HG03159 (cell line): ENCODE data around the gene PREPL.
"Not testable (repeated sequence)": the region's sequence is repeated elsewhere in the genome, so short reads cannot be mapped to it uniquely, and the experiment has no call there.

Source experiments
- ATAC-seq: cut with Tn5 transposase; IDR thresholded peaks from one replicate; pipeline ENCODE4 v1.9.1; 2021; ENCODE audit warnings: mild to moderate bottlenecking, moderate library complexity; ENCODE audit not compliant: unreplicated experiment

Gene PREPL

GRCh38 chr2:44361330-44362206, at the start of gene PREPL, which contains the start of gene CAMKMT:
Gene PREPL, minus strand, starts transcription at chr2:44361494. Its CDS starts 15,152 bp downstream, at chr2:44346342.
Gene CAMKMT, plus strand, starts transcription at chr2:44361947.
- peak; percentile 72 for ATAC-seq

GRCh38 chr2:44398243-44398897, 37.1 kb upstream of the PREPL start:
- no peak for ATAC-seq

GRCh38 chr2:44397447-44398175, 36.3 kb upstream of the PREPL start:
- ATAC-seq: no peak

GRCh38 chr2:44392338-44392943, 31.1 kb upstream of the PREPL start:
- ATAC-seq: no peak

- ATAC-seq: no peak
Measured at GRCh38 chr2:44389895-44390294, 28.6 kb upstream of the PREPL start.

GRCh38 chr2:44388877-44389276, 27.6 kb upstream of the PREPL start:
- ATAC-seq: no peak

- ATAC-seq: not testable (repeated sequence)
Measured at GRCh38 chr2:44385226-44385625, 23.9 kb upstream of the PREPL start.

- ATAC-seq: no peak
Measured at GRCh38 chr2:44377486-44377885, 16.2 kb upstream of the PREPL start.

- ATAC-seq: no peak
Measured at GRCh38 chr2:44372246-44372645, 11.0 kb upstream of the PREPL start.

GRCh38 chr2:44371445-44371844, 10.2 kb upstream of the PREPL start:
- no peak for ATAC-seq

GRCh38 chr2:44369392-44369791, 8.1 kb upstream of the PREPL start:
- ATAC-seq: no peak

GRCh38 chr2:44367591-44367990, 6.3 kb upstream of the PREPL start:
- ATAC-seq: no peak

GRCh38 chr2:44364604-44365003, 3.3 kb upstream of the PREPL start:
- no peak for ATAC-seq

GRCh38 chr2:44362207-44363015, 1.1 kb upstream of the PREPL start:
- peak; percentile 20 for ATAC-seq

GRCh38 chr2:44360749-44361329, 455 bp downstream of the PREPL start:
- ATAC-seq: no peak

GRCh38 chr2:44358503-44358902, 2.8 kb downstream of the PREPL start:
- peak; percentile 38 for ATAC-seq

- no peak for ATAC-seq
Measured at GRCh38 chr2:44354761-44355160, 6.5 kb downstream of the PREPL start.

- no peak for ATAC-seq
Measured at GRCh38 chr2:44352510-44352909, 8.8 kb downstream of the PREPL start.

GRCh38 chr2:44351676-44352075, 9.6 kb downstream of the PREPL start:
- ATAC-seq: no peak

- no peak for ATAC-seq
Measured at GRCh38 chr2:44351088-44351487, 10.2 kb downstream of the PREPL start.
